Posterior cingulate gyrus (tissue), 11 donors: ENCODE results near the gene SLC24A3.

Experiments
- DNase-seq, 10 donors: peaks; one replicate each; pipeline versions ENCODE4 v3.0.0 to v3.0.0-alpha.2; 2020 to 2021; ENCODE audit warnings: mixed read lengths in 3 of 10
- intact Hi-C: fragments of 100-400 bp; cut with DNase I; formaldehyde crosslinking; loops from one replicate; pipeline ENCODE4 v1.15.1; 2023

SLC24A3 gene

DNA sequence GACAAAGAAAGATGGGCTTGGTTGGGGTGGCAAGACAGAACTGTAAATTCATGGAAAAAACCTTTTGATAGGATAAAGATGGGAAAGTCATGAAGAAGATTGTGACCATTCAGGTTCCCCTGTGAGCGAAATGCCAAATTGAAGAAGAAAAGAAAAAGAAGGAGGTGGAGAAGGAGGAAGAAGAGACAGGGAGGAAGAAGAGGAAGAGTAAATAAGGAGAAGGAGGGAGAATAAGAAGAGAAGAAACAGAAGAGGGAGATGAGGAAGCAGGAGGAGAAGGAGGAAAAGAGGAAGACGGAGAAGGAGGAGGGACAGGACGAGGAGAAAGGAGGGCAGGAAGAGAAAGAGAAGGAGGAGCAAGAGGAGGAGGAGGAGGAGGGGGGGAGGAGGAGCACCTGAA lies 199.8 kb downstream of the SLC24A3 start:
- intact Hi-C loops = no loop called here
- no peak for DNase-seq

DNA sequence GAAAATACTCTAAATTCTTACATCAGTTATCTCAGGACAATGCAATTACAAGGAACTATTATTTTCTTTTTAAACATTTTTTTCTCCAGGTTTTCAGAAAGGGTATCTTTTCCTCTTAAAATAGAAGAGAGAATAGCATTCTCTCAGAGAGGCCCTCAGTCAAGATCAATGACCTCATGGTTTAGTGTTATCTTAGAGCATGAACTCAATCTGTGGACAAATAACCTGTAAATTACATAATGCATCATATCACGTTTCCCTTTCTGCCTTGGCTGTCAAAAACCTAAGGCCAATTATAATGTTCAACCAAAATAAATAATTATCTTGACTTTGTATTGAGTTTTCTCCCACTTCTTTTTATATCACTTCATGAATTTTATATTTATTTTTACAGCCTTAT lies 202.2 kb downstream of the SLC24A3 start:
- no peak for DNase-seq
- intact Hi-C loops = no loop called here

DNA sequence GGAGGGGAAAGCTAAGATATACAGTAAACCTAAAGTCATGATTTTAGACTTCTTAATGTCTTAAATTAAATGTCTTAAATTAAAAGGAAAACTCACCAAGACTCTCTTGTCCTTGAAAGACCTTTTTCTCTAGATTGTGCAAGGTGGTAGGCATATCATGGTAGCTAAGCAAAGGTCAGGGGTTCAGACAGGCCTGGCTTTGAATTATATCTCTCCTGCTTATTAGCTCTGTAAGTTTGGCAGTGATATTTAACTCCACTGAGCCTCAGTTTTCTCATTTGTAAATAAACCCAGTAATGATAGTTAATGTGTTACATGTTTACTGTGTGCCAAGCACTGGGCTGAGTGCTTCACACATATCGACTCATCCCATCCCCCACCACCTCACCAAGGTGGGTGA lies 203.3 kb downstream of the SLC24A3 start:
- intact Hi-C loops = no loop called here
- no peak for DNase-seq

DNA sequence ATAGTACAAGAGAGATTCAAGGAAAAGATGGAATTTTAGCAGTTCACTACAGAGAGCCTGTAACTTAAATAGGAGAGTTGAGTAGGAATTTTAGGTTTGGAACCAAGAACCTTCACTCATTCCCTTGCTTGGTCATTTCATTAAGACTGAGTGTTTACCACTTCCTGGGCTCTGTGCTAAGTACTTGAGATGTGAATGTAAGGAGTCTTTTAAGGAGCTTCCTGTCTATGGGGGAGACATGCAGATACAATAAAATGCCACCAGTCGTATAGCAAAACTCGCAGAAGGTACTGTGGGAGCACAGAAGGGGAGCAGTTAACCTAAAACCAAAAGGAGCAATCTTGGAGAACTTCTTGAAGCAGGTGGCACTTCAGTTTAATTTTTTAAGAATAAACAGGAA lies 204.2 kb downstream of the SLC24A3 start:
- intact Hi-C loops = no loop called here
- no peak for DNase-seq

DNA sequence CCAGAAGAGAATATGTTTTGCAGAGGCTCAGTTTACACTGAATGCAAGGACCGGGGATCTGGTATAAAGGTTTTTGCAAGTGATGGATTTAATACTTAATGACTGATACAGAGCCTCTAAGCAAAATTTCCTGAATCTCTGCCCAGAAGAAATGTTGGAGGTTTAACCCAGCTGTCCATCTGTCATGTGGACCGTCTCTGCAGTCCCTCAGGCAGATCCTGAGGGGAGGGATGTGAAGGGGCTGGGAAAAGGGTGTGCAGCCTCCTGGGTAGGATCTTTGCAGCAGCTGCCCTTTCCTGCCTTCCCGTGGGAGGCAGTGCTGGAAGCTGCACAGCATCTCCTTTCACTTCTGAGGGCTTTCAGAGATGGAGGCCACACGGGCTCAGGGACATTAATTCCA lies 207.0 kb downstream of the SLC24A3 start:
- no peak for DNase-seq
- intact Hi-C loops = no loop called here

DNA sequence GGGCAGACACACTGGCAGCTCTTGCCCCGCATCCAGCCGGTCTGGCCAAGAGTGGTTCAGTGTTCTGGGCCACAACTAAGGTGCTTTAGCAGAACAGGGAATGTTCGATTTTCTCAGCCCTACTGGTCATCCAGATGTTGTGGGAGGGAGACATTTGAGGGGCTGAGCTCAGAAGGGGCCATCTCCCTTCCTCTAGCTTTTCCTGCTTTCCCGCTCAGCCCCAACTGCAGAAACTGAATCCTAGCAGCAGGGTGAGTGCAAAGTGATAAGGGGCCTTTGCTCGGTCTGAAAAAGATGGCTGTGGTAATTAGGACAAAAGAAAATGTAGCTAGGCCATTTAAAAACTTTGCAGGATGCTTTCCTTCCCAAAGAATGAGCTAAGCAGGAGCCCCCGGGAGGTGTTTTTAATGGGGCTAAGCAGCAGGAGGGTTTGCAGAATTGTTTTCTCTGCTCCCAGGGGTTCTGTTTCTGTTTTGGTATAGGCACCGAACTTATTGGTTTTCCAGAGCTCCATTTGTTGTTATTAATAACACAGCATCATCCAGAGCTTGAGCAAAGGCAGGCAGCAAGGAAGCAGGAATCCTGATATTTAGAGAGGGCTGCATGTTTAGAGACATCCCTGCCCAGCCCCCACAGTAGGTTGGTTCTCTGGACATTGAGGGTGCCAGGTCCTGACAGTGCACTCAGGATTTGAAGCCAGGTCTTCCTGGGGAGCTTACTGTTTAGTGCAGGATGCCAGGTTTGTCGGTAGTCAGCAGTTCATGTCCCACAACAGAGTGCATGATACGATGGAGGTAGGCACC lies 210.9 kb downstream of the SLC24A3 start:
- intact Hi-C loops = no loop called here

DNA sequence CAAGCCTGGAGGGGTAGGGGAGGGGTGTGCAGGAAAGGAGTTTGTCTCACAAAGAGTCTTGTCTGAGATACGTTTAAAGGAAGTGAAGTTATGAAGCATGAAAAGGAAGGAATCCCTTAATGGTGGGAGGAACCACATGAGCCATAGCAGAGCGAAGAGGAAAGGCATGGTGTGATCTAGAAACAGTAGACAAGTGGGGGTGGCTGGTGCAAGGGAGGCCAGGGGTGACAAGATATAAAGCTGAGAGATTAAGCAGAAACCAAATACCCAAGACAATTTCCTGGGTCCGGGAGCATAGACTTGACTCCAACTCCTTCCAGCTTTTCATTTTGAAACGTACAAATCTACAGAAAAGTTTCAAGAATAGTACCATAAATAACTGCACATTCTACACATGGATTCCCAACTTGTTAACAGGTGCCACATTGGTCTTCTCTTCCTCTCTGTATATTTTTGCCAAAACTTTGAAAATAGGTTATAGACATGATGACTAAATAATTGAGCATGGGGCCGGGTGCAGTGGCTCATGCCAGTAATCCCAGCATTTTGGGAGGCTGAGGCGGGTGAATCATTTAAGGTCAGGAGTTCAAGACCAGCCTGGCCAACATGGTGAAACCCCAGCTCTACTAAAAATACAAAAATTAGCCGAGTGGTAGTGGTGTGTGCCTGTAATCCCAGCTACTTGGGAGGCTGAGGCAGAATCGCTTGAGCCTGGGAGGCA lies 211.6 kb downstream of the SLC24A3 start:
- no peak for DNase-seq
- intact Hi-C loops = no loop called here

More for the DNA sequence above, 210.9 kb downstream of the SLC24A3 start:
- no peak for DNase-seq

DNA sequence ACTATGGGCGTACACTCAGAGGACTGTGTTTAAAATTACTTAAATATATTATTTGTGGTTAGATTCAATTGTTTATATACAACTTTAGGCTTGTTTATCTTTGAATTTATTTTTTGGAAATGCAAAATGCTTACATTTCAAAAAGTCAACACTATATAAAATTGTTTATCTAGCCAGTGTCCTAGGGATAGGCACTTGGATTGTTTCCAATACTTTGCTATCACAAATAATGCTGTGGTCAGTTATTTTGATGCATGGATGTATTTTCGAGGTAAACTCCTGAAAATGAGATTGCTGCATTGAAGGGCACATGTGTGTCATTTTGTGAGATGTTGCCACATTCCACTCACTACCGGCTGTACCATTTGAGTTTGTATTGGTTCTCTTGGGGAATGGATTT lies 213.9 kb downstream of the SLC24A3 start:
- DNase-seq = no peak

DNA sequence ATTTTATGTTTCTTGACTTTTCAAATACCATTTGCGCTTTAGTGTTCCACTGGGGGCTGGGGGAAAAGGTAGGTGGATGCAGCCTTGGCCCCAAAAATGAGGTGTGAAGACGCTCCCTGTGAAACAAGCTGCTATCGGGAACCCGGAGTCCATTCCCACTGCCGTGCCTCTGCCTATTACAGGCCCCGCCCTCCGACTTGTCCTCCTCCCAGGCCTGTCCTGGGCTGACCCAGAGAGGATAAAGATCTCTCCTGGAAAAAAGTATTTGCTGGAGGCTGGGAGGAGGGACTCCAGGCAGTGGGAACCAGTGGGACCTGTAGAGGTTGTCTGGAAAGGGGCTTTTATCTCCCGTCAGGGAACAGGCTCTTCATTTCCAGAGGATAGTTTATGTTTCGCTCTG lies 215.0 kb downstream of the SLC24A3 start:
- intact Hi-C loops = no loop called here
- no peak for DNase-seq

More for the DNA sequence above, 213.9 kb downstream of the SLC24A3 start:
- intact Hi-C loops = no loop called here

DNA sequence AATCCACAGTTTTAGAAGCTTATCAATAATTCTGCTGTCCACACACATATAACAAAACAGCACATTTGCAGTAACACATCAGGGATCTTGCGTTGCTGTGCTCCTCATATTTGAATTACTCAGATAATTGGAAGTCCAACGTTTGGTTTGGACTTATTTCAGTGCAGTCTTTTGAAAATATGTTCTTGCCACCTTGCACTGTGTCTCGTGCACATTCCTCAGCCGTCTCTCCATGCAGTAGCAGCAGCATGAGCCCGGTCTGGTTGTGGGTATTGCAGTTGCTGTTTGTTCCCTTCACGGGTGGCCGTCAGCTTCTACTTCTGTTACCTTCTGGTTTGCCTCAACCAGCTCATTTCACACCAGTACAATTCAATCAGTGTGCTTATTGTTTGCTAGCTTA lies 215.5 kb downstream of the SLC24A3 start:
- DNase-seq = no peak
- intact Hi-C loops = no loop called here

DNA sequence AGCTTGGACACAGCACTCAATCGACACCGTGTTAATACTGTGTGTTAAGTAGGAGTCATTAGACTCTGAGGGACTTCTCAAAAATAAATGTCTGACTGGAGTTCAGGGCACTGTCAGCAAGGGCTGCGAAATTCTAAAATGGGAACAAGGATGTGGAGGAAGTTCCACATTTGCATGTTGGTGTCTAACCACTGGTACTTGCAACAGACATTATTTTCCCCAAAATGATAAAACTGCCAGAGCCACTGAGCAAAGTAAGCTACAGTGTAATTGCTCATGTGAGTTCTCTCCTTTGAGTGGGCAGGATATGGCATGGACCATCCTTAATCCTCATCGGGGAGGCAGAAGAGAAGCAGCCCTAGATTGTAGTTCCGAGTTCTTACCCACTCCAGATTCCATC lies 215.9 kb downstream of the SLC24A3 start:
- no peak for DNase-seq

DNA sequence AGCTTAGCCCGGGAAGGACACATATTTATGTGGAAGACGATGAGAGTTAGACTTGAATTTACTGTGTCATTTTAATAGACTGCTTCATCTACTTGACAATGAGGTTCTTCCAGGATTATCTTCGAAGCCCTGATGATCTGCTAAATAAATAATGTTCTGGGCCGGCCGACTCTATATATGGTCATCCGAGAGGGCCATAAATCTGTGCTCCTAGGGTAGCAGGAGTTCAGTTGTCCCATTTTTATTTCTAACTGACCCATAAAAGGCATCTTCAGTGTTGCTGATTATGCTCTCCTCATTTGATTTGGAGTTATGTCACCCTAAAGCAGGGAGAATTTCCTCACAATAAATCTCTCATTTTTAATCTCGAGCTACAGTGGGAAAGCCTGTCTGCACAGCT lies 217.1 kb downstream of the SLC24A3 start:
- intact Hi-C loops = no loop called here
- no peak for DNase-seq

More for the DNA sequence above, 215.9 kb downstream of the SLC24A3 start:
- intact Hi-C loops = no loop called here

DNA sequence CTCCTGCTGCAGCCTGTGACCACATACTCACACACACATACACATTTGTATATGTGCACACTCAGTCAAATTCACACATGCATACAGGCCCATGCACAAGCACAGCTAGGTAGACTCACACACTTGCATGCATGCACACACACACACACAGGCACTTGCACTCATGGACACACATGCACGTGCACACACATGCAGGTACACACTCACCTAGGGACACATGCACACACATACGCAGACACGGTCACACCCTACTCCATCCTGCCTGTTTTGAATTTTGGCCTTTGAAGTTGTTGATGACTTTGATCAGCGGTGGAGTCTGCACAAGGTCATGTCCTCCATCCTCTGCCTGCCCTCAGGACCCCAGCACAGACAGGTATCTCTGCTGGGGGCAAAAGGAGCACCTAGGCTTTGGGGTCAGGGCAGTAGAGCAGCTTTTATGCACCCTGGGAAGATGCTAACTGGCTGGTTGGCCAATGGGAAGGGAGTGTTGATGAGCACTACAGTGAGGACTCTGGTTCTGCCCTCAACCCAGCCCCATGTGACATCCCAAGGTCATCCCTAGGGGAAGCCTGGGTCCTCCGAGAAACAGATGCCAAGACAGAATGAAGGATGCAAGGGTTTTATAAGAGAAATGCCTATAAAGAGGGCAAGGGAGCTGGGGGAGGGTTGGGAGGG lies 218.3 kb downstream of the SLC24A3 start:
- DNase-seq = no peak
- intact Hi-C loops = no loop called here

DNA sequence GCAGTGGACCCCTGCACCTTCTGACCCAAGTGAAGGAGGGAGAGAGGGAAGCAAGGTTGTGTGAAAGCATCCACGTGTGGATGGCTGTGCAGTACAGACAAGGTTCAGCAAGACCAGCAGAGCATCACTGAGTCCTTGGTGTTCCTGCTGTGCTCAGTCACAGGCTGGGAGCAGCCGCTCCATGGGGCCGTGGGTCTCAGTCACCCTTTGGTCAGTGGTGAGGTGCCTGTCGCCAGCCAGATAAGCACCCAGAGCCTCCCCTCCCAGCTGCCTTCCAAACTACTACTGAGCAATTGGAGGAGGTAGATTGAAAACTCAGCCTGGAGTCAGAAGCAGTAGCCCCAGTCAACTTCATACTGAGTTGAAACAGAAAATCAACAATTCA lies 218.9 kb downstream of the SLC24A3 start:
- DNase-seq = no peak
- intact Hi-C loops = no loop called here

DNA sequence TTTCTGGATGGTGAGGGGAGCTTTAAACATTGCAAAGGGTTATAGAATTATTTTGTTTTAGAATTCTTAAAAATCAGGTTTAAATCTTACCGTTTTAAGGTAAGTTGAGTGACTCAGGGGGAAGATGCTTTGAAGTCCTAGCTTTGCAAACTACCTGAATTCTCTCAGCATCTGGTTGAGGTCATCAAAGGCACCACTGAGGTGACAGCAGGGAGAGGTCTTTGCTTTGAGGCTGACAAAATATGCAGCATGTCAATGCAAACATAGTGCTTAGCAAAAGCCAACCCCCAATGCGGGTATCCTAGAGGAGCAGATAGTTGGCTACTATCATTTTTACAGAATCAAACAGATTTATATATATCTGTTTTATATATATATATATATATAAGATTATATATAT lies 219.5 kb downstream of the SLC24A3 start:
- DNase-seq = no peak
- intact Hi-C loops = no loop called here

DNA sequence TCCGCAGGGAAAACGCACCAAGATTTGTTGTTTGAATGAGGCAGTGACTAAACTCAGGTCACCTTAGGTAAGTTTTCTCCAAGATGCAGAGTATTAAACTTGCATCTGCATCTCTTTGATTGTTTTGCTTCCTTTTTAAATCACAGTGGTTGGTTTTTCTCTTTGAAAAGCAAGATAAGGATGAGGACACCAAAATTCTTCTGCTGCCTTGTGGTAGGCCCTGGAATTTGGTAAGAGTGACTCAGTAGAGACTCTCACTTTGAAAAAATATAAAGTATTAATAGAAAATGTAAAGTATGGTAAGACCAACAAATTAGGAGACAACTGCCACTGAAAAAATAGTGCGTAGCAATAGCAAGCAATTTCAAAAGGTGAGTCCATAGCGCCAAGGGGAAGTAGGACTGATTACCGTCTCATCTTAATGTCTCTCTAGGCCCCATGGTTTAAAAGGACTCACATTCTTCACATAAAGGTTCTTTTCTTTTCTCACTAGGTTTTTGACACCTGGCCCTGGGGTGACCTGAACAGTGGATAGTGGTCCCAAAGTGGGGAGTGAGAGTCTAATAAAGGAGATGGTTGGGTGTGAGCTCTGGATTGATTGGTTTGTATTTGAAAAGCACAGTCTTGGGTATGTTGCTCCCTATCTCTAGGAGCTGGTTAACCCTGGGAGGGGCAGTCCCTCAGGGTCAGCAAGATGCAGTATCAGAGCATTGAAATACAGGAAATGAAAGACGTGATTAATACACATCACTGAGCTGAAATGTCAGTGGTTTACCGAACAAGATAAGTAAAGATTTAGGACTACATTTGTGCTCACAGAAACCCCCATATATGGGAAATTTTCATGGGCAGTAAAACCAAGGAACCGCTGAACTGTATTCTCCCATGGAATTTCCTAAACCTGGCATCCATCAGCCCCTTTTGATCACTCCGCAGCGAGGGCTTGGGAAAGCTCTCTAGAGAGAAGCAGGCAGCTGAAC lies 221.2 kb downstream of the SLC24A3 start:
- no peak for DNase-seq
- intact Hi-C loops = no loop called here

DNA sequence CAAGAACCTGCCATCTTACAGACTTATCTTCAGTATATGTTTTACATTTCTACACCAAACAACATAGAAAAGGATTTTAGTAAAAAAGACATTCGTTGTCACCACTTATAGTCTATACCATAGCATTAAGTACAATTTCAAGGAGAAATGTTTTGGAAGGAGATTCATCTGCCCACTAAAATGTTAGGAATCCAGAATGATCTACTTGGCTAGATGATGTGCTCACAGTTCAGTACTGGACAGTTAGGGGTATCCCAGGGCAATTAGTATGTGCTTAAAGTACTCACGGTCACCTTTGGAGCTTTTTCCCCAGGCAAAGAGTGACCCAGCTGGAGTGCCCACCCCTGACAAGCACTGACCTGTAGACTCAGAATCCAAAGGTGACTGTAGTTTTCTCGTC lies 222.9 kb downstream of the SLC24A3 start:
- DNase-seq = no peak
- intact Hi-C loops = no loop called here

DNA sequence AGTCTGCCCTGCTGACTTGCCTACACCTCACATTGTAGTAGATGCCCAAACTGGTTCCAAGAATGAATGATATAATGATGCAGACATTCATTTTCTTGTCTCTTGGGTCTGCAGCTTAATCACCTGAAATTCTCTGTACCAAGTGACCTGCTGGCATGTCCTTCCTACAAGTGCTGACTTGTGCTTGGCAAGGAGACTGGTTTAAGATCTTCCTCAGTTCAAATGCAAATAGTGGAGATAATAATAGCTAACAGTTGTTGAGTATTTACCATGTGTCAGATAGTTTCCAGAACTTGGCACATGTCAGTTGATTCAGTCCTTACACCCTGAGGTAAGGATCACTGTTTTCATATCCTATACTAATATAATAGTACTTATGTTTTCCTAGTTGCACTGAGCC lies 223.4 kb downstream of the SLC24A3 start:
- intact Hi-C loops = no loop called here
- DNase-seq = no peak

DNA sequence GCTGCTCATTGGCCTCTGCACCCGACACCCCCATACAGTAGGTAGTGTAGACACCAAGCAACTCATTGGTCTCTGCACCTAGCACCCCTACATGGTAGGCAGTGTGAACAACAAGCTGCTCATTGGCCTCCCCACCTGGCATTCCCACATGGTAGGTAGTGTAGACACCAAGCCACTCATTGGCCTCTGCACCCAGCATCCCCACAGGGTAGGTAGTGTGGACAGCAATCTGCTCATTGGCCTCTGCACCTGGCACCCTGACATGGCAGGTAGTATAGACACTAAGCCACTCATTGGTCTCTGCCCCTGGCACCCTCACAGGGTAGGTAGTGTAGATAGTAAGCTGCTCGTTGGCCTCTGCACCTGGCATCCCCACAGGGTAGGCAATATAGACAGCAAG lies 226.0 kb downstream of the SLC24A3 start:
- DNase-seq = no peak
- intact Hi-C loops = no loop called here
